Suprapubic skin (tissue), 4 donors: ENCODE measurements around the gene IFNAR1. TPM values are rescaled to one million over a fixed set of nuclear protein-coding genes. Genes with fewer than 3 reads are reported as not detected.

Source experiments
- total RNA-seq, 4 donors: library from RNA; depleted of rRNA; stranded (reverse); fragments of >200 nt; gene quantifications; one replicate each; pipeline ENCODE4 v1.1.0, GENCODE V29; 2016

Gene IFNAR1
- total RNA-seq, 4 donors from 2014 or later, result 15.9 to 37.3 (median 22.6) TPM

Other genes starting within 250 kb of the IFNAR1 start
- 1 to 10 TPM; 3.3 to 6.5 (median 3.8) TPM for gene IFNAR2, start 95.0 kb upstream of the IFNAR1 start, total RNA-seq
- 10 to 100 TPM; 20.7 to 28.1 (median 23.4) TPM for gene IL10RB, start 58.6 kb upstream of the IFNAR1 start, total RNA-seq
- gene IFNGR2, start 78.4 kb downstream of the IFNAR1 start, total RNA-seq, result 10 to 100 TPM; 47.0 to 75.5 (median 61.0) TPM
- gene TMEM50B, start 155.0 kb downstream of the IFNAR1 start, total RNA-seq, result 100 to 1,000 TPM in 1 of 4 donors, 10 to 100 TPM in 3; 33.1 to 151 (median 59.8) TPM
- 1 to 10 TPM; 1.9 to 4.5 (median 2.8) TPM for gene DNAJC28, start 166.7 kb downstream of the IFNAR1 start, total RNA-seq
- 10 to 100 TPM; 69.9 to 87.7 (median 77.3) TPM for gene GART, start 217.1 kb downstream of the IFNAR1 start, total RNA-seq
- gene SON, start 218.1 kb downstream of the IFNAR1 start, total RNA-seq, result 100 to 1,000 TPM; 217 to 417 (median 313) TPM